Smooth muscle cell of bladder (primary cell): Measurements from ENCODE around the gene ZNF772. TPM values are rescaled to one million over a fixed set of nuclear protein-coding genes. Genes with fewer than 3 reads are reported as not detected.

Experiments used
- total RNA-seq: library from RNA; depleted of rRNA; stranded (reverse); fragments of >200 nt; gene quantifications from 2 replicates; pipeline ENCODE4 v1.2.3, GENCODE V29; 2014

ZNF772 gene
- 12.1 and 18.6 TPM in 2 replicates for total RNA-seq

DNA sequence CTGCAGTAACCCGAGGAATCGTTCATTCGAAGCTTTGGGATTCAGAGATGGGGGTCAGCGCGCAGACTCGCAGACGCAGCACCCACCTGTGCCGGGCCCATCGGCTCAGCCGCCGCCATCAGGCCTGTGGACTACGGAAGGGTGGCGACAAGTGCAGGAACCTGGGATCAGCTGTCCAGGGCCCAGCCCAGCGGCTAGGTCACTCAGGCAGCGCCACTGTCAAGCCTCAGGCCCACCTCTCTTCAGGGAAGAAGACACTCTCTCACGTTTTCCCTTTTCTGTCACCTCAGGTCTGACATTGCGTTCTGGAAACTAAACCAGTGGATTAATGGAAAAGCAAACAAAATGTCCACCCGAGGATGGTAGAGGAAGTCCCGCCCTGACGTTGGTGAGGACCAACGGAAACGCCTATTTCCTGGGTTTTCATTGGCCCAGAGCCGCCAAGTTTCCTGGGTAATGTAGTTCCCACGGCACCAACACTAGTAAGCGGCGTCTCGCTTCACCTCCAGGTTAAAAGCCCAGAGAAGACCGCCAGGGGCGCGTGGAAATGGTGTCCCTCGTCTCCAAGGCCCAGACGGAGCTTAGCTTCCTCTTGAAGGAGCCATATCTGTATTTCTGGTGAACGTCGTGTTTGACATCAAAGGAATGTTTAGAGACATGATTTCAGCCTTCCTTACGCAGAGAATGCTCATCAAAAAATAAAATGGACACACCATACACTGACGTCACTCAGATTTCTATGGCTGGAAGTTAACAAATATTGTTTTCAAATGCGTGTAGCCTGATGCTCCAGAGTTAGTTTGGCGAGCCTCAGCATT is at the start of gene ZNF772:
Gene ZNF772, minus strand, starts transcription at position 376 of the 818 bp plus-strand sequence. Its CDS starts 257 bp downstream, at position 119.

DNA sequence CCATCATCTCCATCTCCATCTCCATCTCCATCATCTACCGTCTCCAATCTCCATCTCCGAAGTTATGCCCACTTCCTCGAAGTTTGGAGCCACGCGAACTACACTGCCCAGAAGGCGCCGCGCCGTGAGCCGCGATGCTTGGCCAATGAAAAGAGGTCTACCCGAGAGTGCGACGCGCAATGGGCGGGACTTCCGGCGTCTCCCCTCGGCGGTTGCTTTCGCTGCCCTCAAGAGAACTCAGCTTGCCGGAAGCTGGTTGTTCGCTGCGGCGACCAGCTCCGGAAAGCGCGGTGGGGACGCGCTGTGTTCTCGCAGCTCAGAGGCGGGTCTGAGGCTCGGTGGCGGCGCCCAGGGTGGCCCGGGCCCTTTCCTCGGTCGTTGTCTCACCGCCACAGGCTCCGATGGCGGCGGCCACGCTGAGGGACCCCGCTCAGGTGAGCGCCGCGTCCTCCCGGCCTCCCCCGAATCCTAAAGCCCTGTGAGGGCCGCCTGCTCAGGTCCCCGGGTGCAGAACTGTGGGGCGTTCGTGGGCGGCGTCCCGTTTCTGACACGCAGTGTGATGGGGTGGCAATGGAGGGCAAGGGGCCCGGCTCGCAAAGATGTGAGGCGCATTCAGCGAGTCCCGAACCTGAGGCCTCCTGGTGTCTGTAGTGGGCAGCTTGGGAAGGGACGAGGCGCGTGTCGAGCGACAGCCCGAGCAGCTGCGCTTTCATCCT is 22.5 kb upstream of the ZNF772 start, which contains the start of gene ZNF773:
Gene ZNF773, plus strand, starts transcription at position 259 of the 716 bp plus-strand sequence. Its CDS starts 143 bp downstream, at position 402.

DNA sequence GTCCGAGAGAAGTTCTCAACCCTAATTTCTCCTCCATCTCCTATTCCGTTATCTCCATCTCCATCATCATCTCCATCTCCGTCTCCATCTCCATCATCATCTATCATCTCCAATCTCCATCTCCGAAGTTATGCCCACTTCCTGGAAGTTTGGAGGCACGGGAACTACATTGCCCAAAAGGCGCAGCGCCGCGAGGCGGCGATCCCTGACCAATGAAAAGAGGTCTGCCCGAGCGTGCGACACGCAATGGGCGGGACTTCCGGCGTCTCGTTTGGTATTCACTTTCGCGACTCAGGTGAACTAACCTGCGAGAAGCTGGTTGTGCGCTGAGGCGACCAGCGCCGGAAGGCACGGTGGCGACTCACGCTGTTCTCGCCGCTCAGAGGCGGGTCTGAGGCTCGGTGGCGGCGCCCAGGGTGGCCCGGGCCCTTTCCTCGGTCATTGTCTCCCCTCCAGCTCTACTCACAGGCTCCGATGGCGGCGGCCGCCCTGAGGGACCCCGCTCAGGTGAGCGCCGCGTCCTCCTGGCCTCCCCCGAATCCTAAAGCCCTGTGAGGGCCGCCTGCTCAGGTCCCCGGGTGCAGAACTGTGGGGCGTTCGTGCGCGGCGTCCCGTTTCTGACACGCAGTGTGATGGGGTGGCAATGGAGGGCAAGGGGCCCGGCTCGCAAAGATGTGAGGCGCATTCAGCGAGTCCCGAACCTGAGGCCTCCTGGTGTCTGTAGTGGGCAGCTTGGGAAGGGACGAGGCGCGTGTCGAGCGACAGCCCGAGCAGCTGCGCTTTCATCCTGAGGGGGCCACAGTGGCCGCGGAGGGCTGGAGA is 10.3 kb upstream of the ZNF772 start, which contains the start of gene ZNF419:
Gene ZNF419, plus strand, starts transcription at position 274 of the 822 bp plus-strand sequence. Its CDS starts 201 bp downstream, at position 475.

DNA sequence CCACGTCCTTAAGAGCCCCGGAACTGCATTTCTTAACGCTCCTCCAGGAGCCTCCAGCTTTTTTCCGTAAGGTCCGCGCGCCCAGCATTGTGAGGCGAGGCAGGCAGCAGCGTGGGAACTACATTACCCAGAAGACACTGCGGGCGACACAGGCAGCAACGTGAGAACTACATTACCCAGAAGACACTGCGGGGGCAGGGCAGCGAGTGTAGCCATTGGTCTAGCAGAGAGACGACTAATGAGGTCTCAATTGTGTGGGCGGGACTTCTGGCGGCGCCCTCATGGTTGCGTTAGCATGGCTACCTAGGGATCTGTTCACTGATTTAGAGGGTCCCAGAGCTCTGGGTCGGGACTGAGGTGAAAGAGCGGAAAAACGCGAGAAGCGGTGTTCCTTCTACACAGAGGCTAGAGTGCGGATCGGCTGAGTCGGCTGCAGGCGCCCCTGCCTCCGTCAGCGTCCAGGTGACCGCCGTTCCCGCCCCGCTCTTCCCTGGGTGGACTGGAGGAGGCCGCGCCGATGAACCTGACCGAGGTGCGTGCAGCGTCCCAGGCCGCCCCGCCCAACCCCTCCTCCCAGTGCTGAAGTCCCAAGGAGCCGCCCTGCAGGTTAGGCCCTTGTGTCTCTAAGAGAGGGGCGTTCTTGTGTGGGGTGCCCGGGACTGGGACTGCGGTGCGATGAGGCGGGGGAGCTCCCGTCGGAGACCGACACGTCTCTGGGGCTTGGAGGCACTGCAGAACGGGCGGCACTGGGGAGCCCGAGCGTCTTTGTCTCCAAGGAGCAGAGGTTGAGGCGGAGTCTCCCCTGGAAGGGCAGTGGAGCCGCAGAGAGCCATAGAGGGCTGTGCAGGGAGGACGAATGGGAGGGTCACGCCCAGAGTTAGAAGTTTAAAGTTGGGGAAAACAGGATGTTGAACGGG is 42.0 kb downstream of the ZNF772 start, which contains the start of gene ZNF749:
Gene ZNF749, plus strand, starts transcription at position 264 of the 917 bp plus-strand sequence. Its CDS starts 254 bp downstream, at position 518.

Other genes starting within 250 kb of the ZNF772 start
- 0.37 and 1.00 TPM in 2 replicates for gene AURKC, start 246.5 kb downstream of the ZNF772 start, total RNA-seq
- gene ZNF805, start 236.9 kb downstream of the ZNF772 start, total RNA-seq, result 23.5 and 35.5 TPM in 2 replicates
- gene ZNF460, start 197.1 kb downstream of the ZNF772 start, total RNA-seq, result 69.1 and 78.3 TPM in 2 replicates
- gene ZNF543, start 157.1 kb downstream of the ZNF772 start, total RNA-seq, result 9.1 and 10.1 TPM in 2 replicates
- 9.4 and 10.7 TPM in 2 replicates for gene ZNF304, start 126.3 kb downstream of the ZNF772 start, total RNA-seq
- gene TRAPPC2B, start 114.0 kb downstream of the ZNF772 start, total RNA-seq, result 9.8 and 13.2 TPM in 2 replicates
- 4.6 and 5.2 TPM in 2 replicates for gene ZNF547, start 114.0 kb downstream of the ZNF772 start, total RNA-seq
- gene ZNF548, start 87.7 kb downstream of the ZNF772 start, total RNA-seq, result 21.5 and 25.4 TPM in 2 replicates
- gene ZNF17, start 66.4 kb downstream of the ZNF772 start, total RNA-seq, result 10.4 and 11.5 TPM in 2 replicates
- 6.8 and 8.9 TPM in 2 replicates for gene ZNF749, start 42.2 kb downstream of the ZNF772 start, total RNA-seq
- gene VN1R1, start 20.4 kb downstream of the ZNF772 start, total RNA-seq, result 0.28 and 0.57 TPM in 2 replicates
- 11.0 and 18.1 TPM in 2 replicates for gene ZNF419, start 10.2 kb upstream of the ZNF772 start, total RNA-seq
- gene ZNF773, start 22.4 kb upstream of the ZNF772 start, total RNA-seq, result 14.8 and 27.3 TPM in 2 replicates
- gene ZNF549, start 49.8 kb upstream of the ZNF772 start, total RNA-seq, result 4.7 and 4.9 TPM in 2 replicates
- 7.3 and 7.8 TPM in 2 replicates for gene ZNF550, start 82.3 kb upstream of the ZNF772 start, total RNA-seq
- gene ZNF416, start 101.3 kb upstream of the ZNF772 start, total RNA-seq, result 4.7 and 5.0 TPM in 2 replicates
- gene ZIK1, start 106.6 kb upstream of the ZNF772 start, total RNA-seq, result 5.4 and 5.5 TPM in 2 replicates
- gene ZNF530, start 122.3 kb upstream of the ZNF772 start, total RNA-seq, result 1.6 and 2.6 TPM in 2 replicates
- 15.5 and 18.8 TPM in 2 replicates for gene ZNF134, start 136.7 kb upstream of the ZNF772 start, total RNA-seq
- gene ZNF211, start 155.6 kb upstream of the ZNF772 start, total RNA-seq, result 8.0 and 10.2 TPM in 2 replicates
- not detected in 2 replicates for gene ZSCAN4, start 191.4 kb upstream of the ZNF772 start, total RNA-seq
- 4.0 and 4.3 TPM in 2 replicates for gene ZNF551, start 204.4 kb upstream of the ZNF772 start, total RNA-seq
- 2.8 and 3.6 TPM in 2 replicates for gene ZNF154, start 231.6 kb upstream of the ZNF772 start, total RNA-seq